WTC11 (cell line): Measurements from ENCODE around the gene PTGR2. TPM values are rescaled to one million over a fixed set of nuclear protein-coding genes. Genes with fewer than 3 reads are reported as not detected.

Source experiments
- ATAC-seq: fragments of 200-7000 bp; cut with Tn5 transposase; 2 replicates; pipeline ENCODE4 v1.10.0; 2021; ENCODE audit warnings: mild to moderate bottlenecking, moderate library complexity
- CTCF ChIA-PET: fragments of 300-600 bp; sonication (Branson Sonifier 250); formaldehyde crosslinking; loops from one replicate; lab custom pipeline; 2021; ENCODE audit warnings: antibody characterized with exemption; lab: Charles Lee
- POLR2A ChIA-PET: fragments of 350-600 bp; sonication (Branson Sonifier 250); formaldehyde crosslinking; loops from one replicate; lab custom pipeline; 2021; ENCODE audit warnings: antibody characterized with exemption; lab: Charles Lee
- DNase-seq: peaks from one replicate; pipeline ENCODE4 v3.0.0; 2021; ENCODE audit warnings: low spot score
- H3K27ac Mint-ChIP-seq: 2 replicates; pipeline ENCODE4 v1.8.0; 2021; ENCODE audit warnings: mixed read lengths
- H3K27me3 Mint-ChIP-seq: 2 replicates; pipeline ENCODE4 v1.8.0; 2021; ENCODE audit warnings: low read depth, mild to moderate bottlenecking, moderate library complexity, mixed read lengths
- H3K36me3 Mint-ChIP-seq: 2 replicates; pipeline ENCODE4 v1.8.0; 2021; ENCODE audit warnings: mixed read lengths
- H3K4me1 Mint-ChIP-seq: 2 replicates; pipeline ENCODE4 v1.8.0; 2022; ENCODE audit warnings: mixed read lengths
- H3K4me3 Mint-ChIP-seq: 2 replicates; pipeline ENCODE4 v1.8.0; 2021; ENCODE audit warnings: mild to moderate bottlenecking, moderate library complexity, mixed read lengths
- H3K9me3 Mint-ChIP-seq: 2 replicates; pipeline ENCODE4 v1.8.0; 2021; ENCODE audit warnings: mixed read lengths
- CREB1 ChIP-seq: sonication (generic); formaldehyde crosslinking; IDR thresholded peaks from 2 replicates; pipeline ENCODE4 v1.8.0; 2023; ENCODE audit warnings: mild to moderate bottlenecking, missing genetic modification reagents
- GTF2I ChIP-seq: fragments of 250-450 bp; sonication (Bioruptor Pico); conservative IDR thresholded peaks from 2 replicates; pipeline ENCODE4 v1.4.0; 2021; ENCODE audit warnings: mild to moderate bottlenecking
- IRF2 ChIP-seq: sonication (generic); formaldehyde crosslinking; IDR thresholded peaks from 2 replicates; pipeline ENCODE4 v1.8.0; 2022; ENCODE audit warnings: low read depth, missing genetic modification reagents, borderline replicate concordance
- JUN ChIP-seq: sonication (generic); formaldehyde crosslinking; IDR thresholded peaks from 2 replicates; pipeline ENCODE4 v1.8.0; 2023; ENCODE audit warnings: mild to moderate bottlenecking, missing genetic modification reagents
- MYBL2 ChIP-seq: sonication (generic); formaldehyde crosslinking; IDR thresholded peaks from 2 replicates; pipeline ENCODE4 v1.8.1; 2023; ENCODE audit warnings: mild to moderate bottlenecking, moderate library complexity, missing genetic modification reagents
- NFE2L1 ChIP-seq: sonication (generic); formaldehyde crosslinking; IDR thresholded peaks from 2 replicates; pipeline ENCODE4 v1.8.1; 2023; ENCODE audit warnings: missing genetic modification reagents
- NR1H2 ChIP-seq: sonication (generic); formaldehyde crosslinking; IDR thresholded peaks from 2 replicates; pipeline ENCODE4 v1.9.0; 2021; ENCODE audit warnings: mild to moderate bottlenecking, moderate library complexity, missing genetic modification reagents
- PRRX2 ChIP-seq: fragments of 250-450 bp; sonication (Bioruptor Pico); IDR thresholded peaks from 2 replicates; pipeline ENCODE4 v1.8.0; 2021; ENCODE audit warnings: mild to moderate bottlenecking
- ZNF138 ChIP-seq: sonication (generic); formaldehyde crosslinking; conservative IDR thresholded peaks from 2 replicates; pipeline ENCODE4 v1.8.1; 2022; ENCODE audit warnings: mild to moderate bottlenecking, moderate library complexity, missing genetic modification reagents
- ZNF317 ChIP-seq: sonication (generic); formaldehyde crosslinking; IDR thresholded peaks from 2 replicates; pipeline ENCODE4 v1.8.1; 2023; ENCODE audit warnings: low read depth, mild to moderate bottlenecking, moderate library complexity, missing genetic modification reagents, borderline replicate concordance
- ZNF423 ChIP-seq: fragments of 250-450 bp; sonication (Bioruptor Pico); IDR thresholded peaks from 2 replicates; pipeline ENCODE4 v2.1.2; 2022; ENCODE audit warnings: mild to moderate bottlenecking, moderate library complexity
- total RNA-seq: library from RNA; stranded (reverse); gene quantifications from 3 replicates; pipeline ENCODE4 v1.2.3, GENCODE V29; 2021
- TF ChIP-seq, protein P1 (sequence below): sonication (generic); formaldehyde crosslinking; IDR thresholded peaks from 2 replicates; pipeline ENCODE4 v1.8.0; 2022; ENCODE audit warnings: mild to moderate bottlenecking, missing genetic modification reagents
- TF ChIP-seq, protein P2 (sequence below): fragments of 250-450 bp; sonication (Bioruptor Pico); IDR thresholded peaks from 2 replicates; pipeline ENCODE4 v1.9.0; 2021; ENCODE audit warnings: mild to moderate bottlenecking
- TF ChIP-seq, protein P3 (sequence below): sonication (generic); formaldehyde crosslinking; IDR thresholded peaks from 2 replicates; pipeline ENCODE4 v1.8.0; 2022; ENCODE audit warnings: mild to moderate bottlenecking, missing genetic modification reagents
- TF ChIP-seq, protein P4 (sequence below): sonication (generic); formaldehyde crosslinking; IDR thresholded peaks from 2 replicates; pipeline ENCODE4 v1.8.1; 2022; ENCODE audit warnings: mild to moderate bottlenecking, moderate library complexity, missing genetic modification reagents
- TF ChIP-seq, protein P5 (sequence below): sonication (generic); formaldehyde crosslinking; IDR thresholded peaks from 2 replicates; pipeline ENCODE4 v1.8.0; 2022; ENCODE audit warnings: missing genetic modification reagents
- TF ChIP-seq, protein P6 (sequence below): fragments of 250-450 bp; sonication (Bioruptor Pico); IDR thresholded peaks from 2 replicates; pipeline ENCODE4 v2.1.2; 2022; ENCODE audit warnings: mild to moderate bottlenecking, moderate library complexity
- TF ChIP-seq, protein P7 (sequence below): sonication (generic); formaldehyde crosslinking; IDR thresholded peaks from 2 replicates; pipeline ENCODE4 v1.8.0; 2022; ENCODE audit warnings: mild to moderate bottlenecking, missing genetic modification reagents
- TF ChIP-seq, protein P8 (sequence below): sonication (generic); formaldehyde crosslinking; IDR thresholded peaks from 2 replicates; pipeline ENCODE4 v1.8.1; 2022; ENCODE audit warnings: low read depth, missing genetic modification reagents, borderline replicate concordance

The PTGR2 gene
- total RNA-seq, 1 experiment from 2014 or later = 20.7 TPM

DNA sequence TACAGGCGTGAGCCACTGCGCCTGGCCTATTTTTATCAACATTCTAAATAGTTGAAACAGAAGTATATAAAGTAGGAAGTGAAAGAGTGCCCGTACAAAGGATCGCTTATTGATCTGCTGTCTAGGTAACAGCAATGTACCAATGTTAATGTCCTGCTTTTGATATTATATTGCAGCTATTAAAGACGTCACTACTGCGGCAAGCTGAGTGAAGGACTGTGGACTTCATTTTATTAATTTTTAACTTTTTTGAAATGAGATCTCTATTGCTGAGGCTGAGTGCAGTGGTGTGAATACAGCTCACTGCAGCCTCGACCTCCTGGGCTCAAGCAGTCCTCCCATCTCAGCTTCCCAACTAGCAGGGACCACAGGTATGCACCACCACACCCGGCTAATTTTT is 10.8 kb downstream of the PTGR2 start:
- DNase-seq (no peak), ATAC-seq (no peak)
- no peaks in the 10 kb centered on the region for H3K9me3 Mint-ChIP-seq
- ChIA-PET CTCF (interaction anchor here (1.1 kb wide), 1 partner anchor 134 kb away, joined by 3 read pairs; no protein-coding TSS in a partner anchor), POLR2A (no interaction called here)
- peaks cover 34% of the 10 kb centered on the region for H3K36me3 Mint-ChIP-seq
- no peaks in the 10 kb centered on the region for H3K4me1 Mint-ChIP-seq
- H3K27ac Mint-ChIP-seq = no peak overlapping the region
- H3K4me3 Mint-ChIP-seq = no peak overlapping the region
- TF ChIP-seq, protein P1, sequence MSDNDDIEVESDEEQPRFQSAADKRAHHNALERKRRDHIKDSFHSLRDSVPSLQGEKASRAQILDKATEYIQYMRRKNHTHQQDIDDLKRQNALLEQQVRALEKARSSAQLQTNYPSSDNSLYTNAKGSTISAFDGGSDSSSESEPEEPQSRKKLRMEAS (CRISPR knock-in tag) = no peak
- TF ChIP-seq ZNF138 (CRISPR knock-in tag) = no peak
- TF ChIP-seq, protein P2, sequence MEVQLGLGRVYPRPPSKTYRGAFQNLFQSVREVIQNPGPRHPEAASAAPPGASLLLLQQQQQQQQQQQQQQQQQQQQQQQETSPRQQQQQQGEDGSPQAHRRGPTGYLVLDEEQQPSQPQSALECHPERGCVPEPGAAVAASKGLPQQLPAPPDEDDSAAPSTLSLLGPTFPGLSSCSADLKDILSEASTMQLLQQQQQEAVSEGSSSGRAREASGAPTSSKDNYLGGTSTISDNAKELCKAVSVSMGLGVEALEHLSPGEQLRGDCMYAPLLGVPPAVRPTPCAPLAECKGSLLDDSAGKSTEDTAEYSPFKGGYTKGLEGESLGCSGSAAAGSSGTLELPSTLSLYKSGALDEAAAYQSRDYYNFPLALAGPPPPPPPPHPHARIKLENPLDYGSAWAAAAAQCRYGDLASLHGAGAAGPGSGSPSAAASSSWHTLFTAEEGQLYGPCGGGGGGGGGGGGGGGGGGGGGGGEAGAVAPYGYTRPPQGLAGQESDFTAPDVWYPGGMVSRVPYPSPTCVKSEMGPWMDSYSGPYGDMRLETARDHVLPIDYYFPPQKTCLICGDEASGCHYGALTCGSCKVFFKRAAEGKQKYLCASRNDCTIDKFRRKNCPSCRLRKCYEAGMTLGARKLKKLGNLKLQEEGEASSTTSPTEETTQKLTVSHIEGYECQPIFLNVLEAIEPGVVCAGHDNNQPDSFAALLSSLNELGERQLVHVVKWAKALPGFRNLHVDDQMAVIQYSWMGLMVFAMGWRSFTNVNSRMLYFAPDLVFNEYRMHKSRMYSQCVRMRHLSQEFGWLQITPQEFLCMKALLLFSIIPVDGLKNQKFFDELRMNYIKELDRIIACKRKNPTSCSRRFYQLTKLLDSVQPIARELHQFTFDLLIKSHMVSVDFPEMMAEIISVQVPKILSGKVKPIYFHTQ = no peak
- H3K27me3 Mint-ChIP-seq = no peaks in the 10 kb centered on the region

DNA sequence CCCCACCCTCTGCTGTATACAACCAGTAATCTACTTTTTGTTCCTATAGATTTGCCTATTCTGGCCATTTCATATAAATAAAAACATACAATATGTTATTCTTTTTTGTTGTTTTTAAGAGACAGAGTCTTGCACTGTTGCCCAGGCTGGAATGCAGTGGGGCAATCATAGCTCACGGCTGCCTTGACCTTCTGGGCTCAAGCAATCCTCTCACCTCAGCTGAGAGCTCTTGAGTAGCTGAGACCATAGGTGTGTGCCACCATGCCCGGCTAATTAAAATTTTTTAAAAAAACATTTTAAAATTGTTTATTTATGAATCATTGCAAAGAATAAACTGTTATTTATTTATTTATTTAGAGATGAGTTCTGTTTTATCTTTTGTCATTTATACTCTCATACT is 11.6 kb downstream of the PTGR2 start:
- ATAC-seq = no peak
- no peaks in the 10 kb centered on the region for H3K9me3 Mint-ChIP-seq
- POLR2A ChIA-PET = interaction anchor here (0.7 kb wide), 1 partner anchor 54 kb away, joined by 3 read pairs; no protein-coding TSS in a partner anchor

DNA sequence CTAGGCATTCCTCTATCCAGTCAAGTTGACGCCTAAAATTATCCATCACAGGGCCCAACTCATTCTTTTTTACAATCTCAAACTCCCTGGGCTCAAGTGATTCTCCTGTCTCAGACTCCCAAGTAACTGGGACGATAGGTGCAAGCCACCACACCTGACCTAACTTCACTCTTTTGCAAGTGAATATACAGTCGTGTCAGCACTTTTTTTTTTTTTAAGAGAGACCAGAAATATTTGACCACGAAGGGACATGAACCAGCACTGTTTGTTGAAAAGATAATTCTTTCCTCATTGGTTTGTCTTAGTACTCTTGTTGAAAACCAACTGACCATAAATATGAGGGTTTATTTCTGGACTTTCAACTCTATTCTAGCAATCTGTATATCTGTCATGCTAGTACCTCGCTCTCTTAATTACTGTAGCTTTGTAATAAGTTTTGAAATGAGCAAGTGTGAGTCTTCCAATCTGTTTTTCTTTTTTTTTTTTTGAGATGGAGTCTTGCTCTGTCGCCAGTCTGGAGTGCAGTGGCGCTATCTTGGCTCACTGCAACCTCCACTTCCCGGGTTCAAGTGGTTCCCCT is 14.0 kb downstream of the PTGR2 start:
- no peaks in the 10 kb centered on the region for H3K9me3 Mint-ChIP-seq
- CTCF ChIA-PET = no interaction called here
- H3K27me3 Mint-ChIP-seq = no peaks in the 10 kb centered on the region
- TF ChIP-seq, protein P3, sequence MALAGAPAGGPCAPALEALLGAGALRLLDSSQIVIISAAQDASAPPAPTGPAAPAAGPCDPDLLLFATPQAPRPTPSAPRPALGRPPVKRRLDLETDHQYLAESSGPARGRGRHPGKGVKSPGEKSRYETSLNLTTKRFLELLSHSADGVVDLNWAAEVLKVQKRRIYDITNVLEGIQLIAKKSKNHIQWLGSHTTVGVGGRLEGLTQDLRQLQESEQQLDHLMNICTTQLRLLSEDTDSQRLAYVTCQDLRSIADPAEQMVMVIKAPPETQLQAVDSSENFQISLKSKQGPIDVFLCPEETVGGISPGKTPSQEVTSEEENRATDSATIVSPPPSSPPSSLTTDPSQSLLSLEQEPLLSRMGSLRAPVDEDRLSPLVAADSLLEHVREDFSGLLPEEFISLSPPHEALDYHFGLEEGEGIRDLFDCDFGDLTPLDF (CRISPR knock-in tag) = no peak
- TF ChIP-seq, protein P4, sequence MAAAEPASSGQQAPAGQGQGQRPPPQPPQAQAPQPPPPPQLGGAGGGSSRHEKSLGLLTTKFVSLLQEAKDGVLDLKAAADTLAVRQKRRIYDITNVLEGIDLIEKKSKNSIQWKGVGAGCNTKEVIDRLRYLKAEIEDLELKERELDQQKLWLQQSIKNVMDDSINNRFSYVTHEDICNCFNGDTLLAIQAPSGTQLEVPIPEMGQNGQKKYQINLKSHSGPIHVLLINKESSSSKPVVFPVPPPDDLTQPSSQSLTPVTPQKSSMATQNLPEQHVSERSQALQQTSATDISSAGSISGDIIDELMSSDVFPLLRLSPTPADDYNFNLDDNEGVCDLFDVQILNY = no peak
- TF ChIP-seq, protein P5, sequence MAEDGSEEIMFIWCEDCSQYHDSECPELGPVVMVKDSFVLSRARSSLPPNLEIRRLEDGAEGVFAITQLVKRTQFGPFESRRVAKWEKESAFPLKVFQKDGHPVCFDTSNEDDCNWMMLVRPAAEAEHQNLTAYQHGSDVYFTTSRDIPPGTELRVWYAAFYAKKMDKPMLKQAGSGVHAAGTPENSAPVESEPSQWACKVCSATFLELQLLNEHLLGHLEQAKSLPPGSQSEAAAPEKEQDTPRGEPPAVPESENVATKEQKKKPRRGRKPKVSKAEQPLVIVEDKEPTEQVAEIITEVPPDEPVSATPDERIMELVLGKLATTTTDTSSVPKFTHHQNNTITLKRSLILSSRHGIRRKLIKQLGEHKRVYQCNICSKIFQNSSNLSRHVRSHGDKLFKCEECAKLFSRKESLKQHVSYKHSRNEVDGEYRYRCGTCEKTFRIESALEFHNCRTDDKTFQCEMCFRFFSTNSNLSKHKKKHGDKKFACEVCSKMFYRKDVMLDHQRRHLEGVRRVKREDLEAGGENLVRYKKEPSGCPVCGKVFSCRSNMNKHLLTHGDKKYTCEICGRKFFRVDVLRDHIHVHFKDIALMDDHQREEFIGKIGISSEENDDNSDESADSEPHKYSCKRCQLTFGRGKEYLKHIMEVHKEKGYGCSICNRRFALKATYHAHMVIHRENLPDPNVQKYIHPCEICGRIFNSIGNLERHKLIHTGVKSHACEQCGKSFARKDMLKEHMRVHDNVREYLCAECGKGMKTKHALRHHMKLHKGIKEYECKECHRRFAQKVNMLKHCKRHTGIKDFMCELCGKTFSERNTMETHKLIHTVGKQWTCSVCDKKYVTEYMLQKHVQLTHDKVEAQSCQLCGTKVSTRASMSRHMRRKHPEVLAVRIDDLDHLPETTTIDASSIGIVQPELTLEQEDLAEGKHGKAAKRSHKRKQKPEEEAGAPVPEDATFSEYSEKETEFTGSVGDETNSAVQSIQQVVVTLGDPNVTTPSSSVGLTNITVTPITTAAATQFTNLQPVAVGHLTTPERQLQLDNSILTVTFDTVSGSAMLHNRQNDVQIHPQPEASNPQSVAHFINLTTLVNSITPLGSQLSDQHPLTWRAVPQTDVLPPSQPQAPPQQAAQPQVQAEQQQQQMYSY = no peak
- TF ChIP-seq, protein P6, sequence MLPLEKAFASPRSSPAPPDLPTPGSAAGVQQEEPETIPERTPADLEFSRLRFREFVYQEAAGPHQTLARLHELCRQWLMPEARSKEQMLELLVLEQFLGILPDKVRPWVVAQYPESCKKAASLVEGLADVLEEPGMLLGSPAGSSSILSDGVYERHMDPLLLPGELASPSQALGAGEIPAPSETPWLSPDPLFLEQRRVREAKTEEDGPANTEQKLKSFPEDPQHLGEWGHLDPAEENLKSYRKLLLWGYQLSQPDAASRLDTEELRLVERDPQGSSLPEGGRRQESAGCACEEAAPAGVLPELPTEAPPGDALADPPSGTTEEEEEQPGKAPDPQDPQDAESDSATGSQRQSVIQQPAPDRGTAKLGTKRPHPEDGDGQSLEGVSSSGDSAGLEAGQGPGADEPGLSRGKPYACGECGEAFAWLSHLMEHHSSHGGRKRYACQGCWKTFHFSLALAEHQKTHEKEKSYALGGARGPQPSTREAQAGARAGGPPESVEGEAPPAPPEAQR = no peak
- TF ChIP-seq MYBL2 (CRISPR knock-in tag) (no peak), JUN (no peak), ZNF423 (CRISPR knock-in tag) (no peak), GTF2I (CRISPR knock-in tag) (no peak), NR1H2 (CRISPR knock-in tag) (no peak), IRF2 (CRISPR knock-in tag) (no peak)
- TF ChIP-seq, protein P7, sequence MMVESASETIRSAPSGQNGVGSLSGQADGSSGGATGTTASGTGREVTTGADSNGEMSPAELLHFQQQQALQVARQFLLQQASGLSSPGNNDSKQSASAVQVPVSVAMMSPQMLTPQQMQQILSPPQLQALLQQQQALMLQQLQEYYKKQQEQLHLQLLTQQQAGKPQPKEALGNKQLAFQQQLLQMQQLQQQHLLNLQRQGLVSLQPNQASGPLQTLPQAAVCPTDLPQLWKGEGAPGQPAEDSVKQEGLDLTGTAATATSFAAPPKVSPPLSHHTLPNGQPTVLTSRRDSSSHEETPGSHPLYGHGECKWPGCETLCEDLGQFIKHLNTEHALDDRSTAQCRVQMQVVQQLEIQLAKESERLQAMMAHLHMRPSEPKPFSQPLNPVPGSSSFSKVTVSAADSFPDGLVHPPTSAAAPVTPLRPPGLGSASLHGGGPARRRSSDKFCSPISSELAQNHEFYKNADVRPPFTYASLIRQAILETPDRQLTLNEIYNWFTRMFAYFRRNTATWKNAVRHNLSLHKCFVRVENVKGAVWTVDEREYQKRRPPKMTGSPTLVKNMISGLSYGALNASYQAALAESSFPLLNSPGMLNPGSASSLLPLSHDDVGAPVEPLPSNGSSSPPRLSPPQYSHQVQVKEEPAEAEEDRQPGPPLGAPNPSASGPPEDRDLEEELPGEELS = no peak

More for the DNA sequence above, 11.6 kb downstream of the PTGR2 start:
- Mint-ChIP-seq H3K4me3 (no peak overlapping the region), H3K27me3 (no peaks in the 10 kb centered on the region), H3K36me3 (peaks cover 37% of the 10 kb centered on the region), H3K4me1 (no peaks in the 10 kb centered on the region), H3K27ac (no peak overlapping the region)
- DNase-seq = no peak
- TF ChIP-seq NFE2L1 (no peak), PRRX2 (CRISPR knock-in tag) (no peak), ZNF317 (no peak), CREB1 (CRISPR knock-in tag) (no peak)
- TF ChIP-seq, protein P8, sequence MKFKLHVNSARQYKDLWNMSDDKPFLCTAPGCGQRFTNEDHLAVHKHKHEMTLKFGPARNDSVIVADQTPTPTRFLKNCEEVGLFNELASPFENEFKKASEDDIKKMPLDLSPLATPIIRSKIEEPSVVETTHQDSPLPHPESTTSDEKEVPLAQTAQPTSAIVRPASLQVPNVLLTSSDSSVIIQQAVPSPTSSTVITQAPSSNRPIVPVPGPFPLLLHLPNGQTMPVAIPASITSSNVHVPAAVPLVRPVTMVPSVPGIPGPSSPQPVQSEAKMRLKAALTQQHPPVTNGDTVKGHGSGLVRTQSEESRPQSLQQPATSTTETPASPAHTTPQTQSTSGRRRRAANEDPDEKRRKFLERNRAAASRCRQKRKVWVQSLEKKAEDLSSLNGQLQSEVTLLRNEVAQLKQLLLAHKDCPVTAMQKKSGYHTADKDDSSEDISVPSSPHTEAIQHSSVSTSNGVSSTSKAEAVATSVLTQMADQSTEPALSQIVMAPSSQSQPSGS (CRISPR knock-in tag) = no peak
- CTCF ChIA-PET = interaction anchor here (1.0 kb wide), 1 partner anchor 12 kb away, joined by 3 read pairs; the partner anchor contains the start of gene PTGR2

More for the DNA sequence above, 14.0 kb downstream of the PTGR2 start:
- DNase-seq (no peak), ATAC-seq (no peak)
- Mint-ChIP-seq H3K36me3 (peaks cover 30% of the 10 kb centered on the region), H3K4me3 (no peak overlapping the region), H3K4me1 (no peaks in the 10 kb centered on the region), H3K27ac (no peak overlapping the region)
- POLR2A ChIA-PET = no interaction called here
